Activated naive CD8-positive, alpha-beta T cell treated with anti-CD3 and anti-CD28 coated beads, Interleukin-2, amount 10 ng/mL, durations not matched to agents 7 days and 5 days (primary cell): ENCODE results near the gene PPWD1. TPM values are rescaled to one million over a fixed set of nuclear protein-coding genes. Genes with fewer than 3 reads are reported as not detected.

Source experiments
- ATAC-seq: fragments of 150-1000 bp; cut with Tn5 transposase; one replicate; pipeline ENCODE4 v1.10.0; 2021; ENCODE audit warnings: low read depth, moderate library complexity
- POLR2A ChIA-PET: fragments of 350-600 bp; sonication (Branson Sonifier 250); formaldehyde crosslinking; loops from one replicate; lab custom pipeline; 2021; ENCODE audit warnings: antibody characterized with exemption; lab: Charles Lee
- DNase-seq: peaks from one replicate; pipeline ENCODE4 v3.0.0; 2021
- H3K27ac Mint-ChIP-seq: one replicate; pipeline ENCODE4 v1.8.0; 2022; ENCODE audit warnings: mild to moderate bottlenecking, mixed read lengths
- H3K27me3 Mint-ChIP-seq: one replicate; pipeline ENCODE4 v1.8.0; 2022; ENCODE audit warnings: mild to moderate bottlenecking, moderate library complexity, mixed read lengths
- H3K36me3 Mint-ChIP-seq: one replicate; pipeline ENCODE4 v1.8.0; 2021; ENCODE audit warnings: mild to moderate bottlenecking, mixed read lengths
- H3K4me1 Mint-ChIP-seq: one replicate; pipeline ENCODE4 v1.8.0; 2021; ENCODE audit warnings: mixed read lengths
- H3K4me3 Mint-ChIP-seq: one replicate; pipeline ENCODE4 v1.8.0; 2022; ENCODE audit warnings: mild to moderate bottlenecking, moderate library complexity, mixed read lengths
- H3K9me3 Mint-ChIP-seq: one replicate; pipeline ENCODE4 v1.8.0; 2021; ENCODE audit warnings: mixed read lengths
- total RNA-seq, 2 experiments: library from RNA; stranded (reverse); gene quantifications; one replicate each; pipeline ENCODE4 v1.2.3, GENCODE V29; 2021

Gene PPWD1
- total RNA-seq, 2 experiments from 2014 or later: 72.7 to 78.6 TPM

DNA sequence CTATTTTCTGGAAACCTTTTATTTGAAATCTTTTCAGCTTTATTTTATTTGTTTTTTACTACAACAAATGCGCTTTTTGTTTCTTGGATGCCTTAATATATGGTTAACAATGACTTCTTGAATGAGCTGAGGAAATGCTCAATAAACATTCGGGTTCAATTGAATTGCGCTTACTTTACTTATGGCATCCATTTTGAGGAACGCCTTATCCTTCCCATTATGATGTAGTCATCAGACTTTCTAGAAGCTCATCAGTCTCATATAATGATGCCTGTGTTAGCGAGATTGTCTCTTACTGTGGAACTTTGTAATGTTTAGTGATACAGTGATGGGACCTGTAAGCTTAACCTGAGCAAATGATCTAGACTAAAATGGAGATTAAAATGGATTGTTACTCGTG lies 62.6 kb downstream of the PPWD1 start:
- Mint-ChIP-seq H3K9me3 (no peaks in the 10 kb centered on the region), H3K4me3 (peak overlapping the region; percentile 97), H3K27me3 (no peaks in the 10 kb centered on the region), H3K4me1 (peaks cover 26% of the 10 kb centered on the region), H3K27ac (peak overlapping the region; percentile 98), H3K36me3 (peaks cover 10% of the 10 kb centered on the region)
- POLR2A ChIA-PET: interaction anchor here (2.5 to 3.0 kb wide), 2 partner anchors 63 to 96 kb away, joined by 14 to 36 read pairs; partner anchors contain the start of genes CENPK, NLN, PPWD1 and SGTB
- DNase-seq (no peak), ATAC-seq (no peak)

DNA sequence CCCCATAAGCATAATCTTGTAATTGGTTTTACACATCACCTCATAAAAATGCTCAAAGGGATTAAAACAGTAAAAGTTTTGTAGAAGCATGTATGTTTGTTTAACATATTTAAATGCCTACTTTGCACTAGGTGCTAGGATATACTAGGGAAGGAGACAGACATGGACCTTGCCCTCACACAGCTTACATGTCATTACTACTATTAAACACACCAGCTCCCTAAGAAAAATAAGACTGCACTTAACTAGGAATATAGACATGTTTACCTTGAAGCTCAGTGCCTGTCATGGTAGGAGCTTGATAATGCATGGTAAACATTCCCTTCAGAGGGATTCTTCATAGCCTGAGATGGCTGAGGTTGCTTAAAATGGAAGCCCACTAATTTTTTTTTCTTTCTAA lies 67.9 kb downstream of the PPWD1 start:
- Mint-ChIP-seq H3K27ac (no peak overlapping the region), H3K4me3 (no peak overlapping the region), H3K27me3 (no peaks in the 10 kb centered on the region), H3K9me3 (no peaks in the 10 kb centered on the region), H3K36me3 (peaks cover 10% of the 10 kb centered on the region), H3K4me1 (peaks cover 14% of the 10 kb centered on the region)
- POLR2A ChIA-PET: no interaction called here
- ATAC-seq (no peak), DNase-seq (no peak)

Other genes with a start within 250 kb of the PPWD1 start
- gene ADAMTS6, start 81.4 kb upstream of the PPWD1 start, total RNA-seq: 1 to 10 TPM; 3.7 to 4.3 TPM
- gene CENPK, start 128 bp upstream of the PPWD1 start, total RNA-seq: 10 to 100 TPM; 89.9 to 90.7 TPM
- gene TRIM23, start 61.0 kb downstream of the PPWD1 start, total RNA-seq: 10 to 100 TPM; 13.6 to 14.6 TPM
- gene SHLD3, start 61.7 kb downstream of the PPWD1 start, total RNA-seq: 1 to 10 TPM; 4.3 to 4.4 TPM
- 10 to 100 TPM; 18.8 to 24.1 TPM for gene TRAPPC13, start 61.7 kb downstream of the PPWD1 start, total RNA-seq
- gene SGTB, start 158.8 kb downstream of the PPWD1 start, total RNA-seq: 10 to 100 TPM; 25.3 to 26.9 TPM
- 10 to 100 TPM; 10.0 to 10.9 TPM for gene NLN, start 158.9 kb downstream of the PPWD1 start, total RNA-seq